ENCODE results near the gene ZNF525. TPM values are rescaled to one million over a fixed set of nuclear protein-coding genes. Genes with fewer than 3 reads are reported as not detected.

ZNF525 gene
- total and polyA plus RNA-seq, 9 of the 15 experiments (the other 6 are each of a cell fraction or from before 2014, with no cell fraction given): 1.5 to 12.0 (median 6.7) TPM

DNA sequence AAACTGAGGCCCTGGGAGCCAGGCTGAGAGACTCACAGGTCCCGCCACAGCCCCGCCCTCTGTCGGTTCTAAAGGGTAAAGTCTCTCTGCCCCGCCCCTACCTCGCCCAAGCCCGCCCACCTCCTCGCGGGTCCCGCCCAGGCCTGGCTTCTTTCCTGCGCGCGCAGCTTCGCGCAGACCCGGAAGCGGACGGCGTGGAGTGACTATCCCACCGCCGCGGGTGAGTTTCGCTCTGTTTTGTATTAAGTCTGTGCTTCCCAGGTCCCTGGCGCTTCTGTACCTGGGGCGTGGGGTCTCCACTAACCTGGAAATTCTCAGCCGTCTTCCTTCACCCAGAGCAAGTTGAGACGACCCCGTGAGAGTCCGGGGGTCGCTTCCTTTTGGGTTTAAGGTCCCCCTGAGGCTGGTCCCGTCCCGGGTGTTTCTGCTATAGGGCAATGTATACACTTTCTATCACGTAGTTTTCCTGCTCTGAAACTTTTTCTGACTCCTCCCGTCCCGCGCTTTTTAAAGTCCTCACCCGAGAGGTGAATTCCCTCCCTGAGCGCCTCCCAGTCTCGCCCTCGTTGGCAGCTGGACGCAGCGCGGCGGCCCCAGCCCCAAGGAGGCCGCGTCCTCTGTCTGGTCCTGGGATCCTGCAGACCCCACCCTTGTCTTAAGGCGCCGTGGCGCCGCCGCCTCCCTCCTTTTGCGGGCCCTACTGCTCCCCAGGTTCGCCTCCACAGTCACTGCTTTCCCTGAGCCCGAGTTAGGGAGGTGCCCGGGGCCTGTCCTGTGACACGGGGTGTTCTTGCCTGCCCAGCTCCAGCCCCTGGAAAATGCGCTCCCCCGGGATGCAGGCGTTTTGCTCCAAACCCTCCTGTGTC, 29.7 kb downstream of the ZNF525 start, which contains the start of gene ZNF765 (continued):
- no peak for TF ChIP-seq BRF1 (IDR thresholded peaks at IDR 0.05; ENCODE audit: borderline replicate concordance, extremely low read depth, insufficient read length)
- peak; percentile 45 for TF ChIP-seq CREM (IDR thresholded peaks at IDR 0.05; ENCODE audit: low read depth)
- peak; percentile 79; the same call in 1 of the 2 replicates for TF ChIP-seq PHF8 (IDR thresholded peaks at IDR 0.05; ENCODE audit: borderline replicate concordance, low read length)
- TF ChIP-seq, protein P1, sequence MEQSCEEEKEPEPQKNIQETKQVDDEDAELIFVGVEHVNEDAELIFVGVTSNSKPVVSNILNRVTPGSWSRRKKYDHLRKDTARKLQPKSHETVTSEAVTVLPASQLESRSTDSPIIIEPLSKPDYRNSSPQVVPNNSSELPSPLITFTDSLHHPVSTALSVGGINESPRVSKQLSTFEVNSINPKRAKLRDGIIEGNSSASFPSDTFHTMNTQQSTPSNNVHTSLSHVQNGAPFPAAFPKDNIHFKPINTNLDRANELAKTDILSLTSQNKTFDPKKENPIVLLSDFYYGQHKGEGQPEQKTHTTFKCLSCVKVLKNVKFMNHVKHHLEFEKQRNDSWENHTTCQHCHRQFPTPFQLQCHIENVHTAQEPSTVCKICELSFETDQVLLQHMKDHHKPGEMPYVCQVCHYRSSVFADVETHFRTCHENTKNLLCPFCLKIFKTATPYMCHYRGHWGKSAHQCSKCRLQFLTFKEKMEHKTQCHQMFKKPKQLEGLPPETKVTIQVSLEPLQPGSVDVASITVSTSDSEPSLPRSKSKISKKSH (CRISPR knock-in tag; IDR thresholded peaks at IDR 0.05): no peak
- TF ChIP-seq NR2C2 (CRISPR knock-in tag; IDR thresholded peaks at IDR 0.05): no peak
- no peak for TF ChIP-seq NR2C2 (tag; IDR thresholded peaks at IDR 0.05)
- TF ChIP-seq HDGF (IDR thresholded peaks at IDR 0.05): no peak
- TF ChIP-seq, protein P2, sequence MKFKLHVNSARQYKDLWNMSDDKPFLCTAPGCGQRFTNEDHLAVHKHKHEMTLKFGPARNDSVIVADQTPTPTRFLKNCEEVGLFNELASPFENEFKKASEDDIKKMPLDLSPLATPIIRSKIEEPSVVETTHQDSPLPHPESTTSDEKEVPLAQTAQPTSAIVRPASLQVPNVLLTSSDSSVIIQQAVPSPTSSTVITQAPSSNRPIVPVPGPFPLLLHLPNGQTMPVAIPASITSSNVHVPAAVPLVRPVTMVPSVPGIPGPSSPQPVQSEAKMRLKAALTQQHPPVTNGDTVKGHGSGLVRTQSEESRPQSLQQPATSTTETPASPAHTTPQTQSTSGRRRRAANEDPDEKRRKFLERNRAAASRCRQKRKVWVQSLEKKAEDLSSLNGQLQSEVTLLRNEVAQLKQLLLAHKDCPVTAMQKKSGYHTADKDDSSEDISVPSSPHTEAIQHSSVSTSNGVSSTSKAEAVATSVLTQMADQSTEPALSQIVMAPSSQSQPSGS (CRISPR knock-in tag; IDR thresholded peaks at IDR 0.05): no peak
- TF ChIP-seq, protein P3, sequence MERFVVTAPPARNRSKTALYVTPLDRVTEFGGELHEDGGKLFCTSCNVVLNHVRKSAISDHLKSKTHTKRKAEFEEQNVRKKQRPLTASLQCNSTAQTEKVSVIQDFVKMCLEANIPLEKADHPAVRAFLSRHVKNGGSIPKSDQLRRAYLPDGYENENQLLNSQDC (CRISPR knock-in tag; IDR thresholded peaks at IDR 0.05): no peak
- TF ChIP-seq PYGO2 (tag; IDR thresholded peaks at IDR 0.05): no peak
- TF ChIP-seq ZNF3 (CRISPR knock-in tag; IDR thresholded peaks at IDR 0.05): no peak
- TF ChIP-seq ZNF316 (IDR thresholded peaks at IDR 0.05): no peak
- TF ChIP-seq, protein P4, sequence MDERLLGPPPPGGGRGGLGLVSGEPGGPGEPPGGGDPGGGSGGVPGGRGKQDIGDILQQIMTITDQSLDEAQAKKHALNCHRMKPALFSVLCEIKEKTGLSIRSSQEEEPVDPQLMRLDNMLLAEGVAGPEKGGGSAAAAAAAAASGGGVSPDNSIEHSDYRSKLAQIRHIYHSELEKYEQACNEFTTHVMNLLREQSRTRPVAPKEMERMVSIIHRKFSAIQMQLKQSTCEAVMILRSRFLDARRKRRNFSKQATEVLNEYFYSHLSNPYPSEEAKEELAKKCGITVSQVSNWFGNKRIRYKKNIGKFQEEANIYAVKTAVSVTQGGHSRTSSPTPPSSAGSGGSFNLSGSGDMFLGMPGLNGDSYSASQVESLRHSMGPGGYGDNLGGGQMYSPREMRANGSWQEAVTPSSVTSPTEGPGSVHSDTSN (CRISPR knock-in tag; IDR thresholded peaks at IDR 0.05; ENCODE audit: low read depth): no peak
- TF ChIP-seq, protein P4 (tag; conservative IDR thresholded peaks at IDR 0.05; ENCODE audit: low read depth): no peak
- TF ChIP-seq ZNF324 (CRISPR knock-in tag; IDR thresholded peaks at IDR 0.05): no peak
- TF ChIP-seq NBN (IDR thresholded peaks at IDR 0.05; ENCODE audit: low read depth): no peak

Measured in K562 (cell line).